ENCODE results near the gene RAB34. TPM values are rescaled to one million over a fixed set of nuclear protein-coding genes. Genes with fewer than 3 reads are reported as not detected.
A peak's percentile ranks its signal among the peaks of the same experiment; 100 is the strongest.

The RAB34 gene
- total RNA-seq, 1 donor, result 186 TPM

- Histone ChIP-seq H3K4me3 (ENCODE audit: insufficient read depth, low read length) (no peak overlapping the region), H3K27me3 (ENCODE audit: insufficient read depth, low read length) (no peaks in the 10 kb centered on the region), H3K4me2 (ENCODE audit: insufficient read depth, low read length) (no peak overlapping the region), H3K9me3 (ENCODE audit: low read depth, low read length) (no peaks in the 10 kb centered on the region), H4K20me1 (ENCODE audit: insufficient read depth, low read length) (peaks cover 51% of the 10 kb centered on the region), H3K27ac (ENCODE audit: low read depth, low read length) (peak overlapping the region; percentile 12), H3K79me2 (ENCODE audit: insufficient read depth, low read length) (peaks cover 63% of the 10 kb centered on the region), H3K4me1 (ENCODE audit: insufficient read depth, low read length) (peaks cover 18% of the 10 kb centered on the region), H2AFZ (ENCODE audit: low read length) (no peak overlapping the region), H3K36me3 (ENCODE audit: insufficient read depth, low read length) (peaks cover 54% of the 10 kb centered on the region)
- DNase-seq (ENCODE audit: insufficient read length, low spot score, missing footprints), result no peak
- no peak for TF ChIP-seq CTCF (IDR thresholded peaks at IDR 0.05; ENCODE audit: extremely low read depth, low read depth, low read length)
Measured at GRCh38 chr17:28748852-28749515, 31.3 kb upstream of the RAB34 start.

- peaks cover 51% of the 10 kb centered on the region for H4K20me1 ChIP-seq (ENCODE audit: insufficient read depth, low read length)
- peaks cover 54% of the 10 kb centered on the region for H3K36me3 ChIP-seq (ENCODE audit: insufficient read depth, low read length)
- H3K4me2 ChIP-seq (ENCODE audit: insufficient read depth, low read length), result no peak overlapping the region
- H3K27me3 ChIP-seq (ENCODE audit: insufficient read depth, low read length), result no peaks in the 10 kb centered on the region
- no peak overlapping the region for H3K27ac ChIP-seq (ENCODE audit: low read depth, low read length)
- DNase-seq (ENCODE audit: insufficient read length, low spot score, missing footprints), result peak; percentile 81
- H3K4me3 ChIP-seq (ENCODE audit: insufficient read depth, low read length), result no peak overlapping the region
- peaks cover 63% of the 10 kb centered on the region for H3K79me2 ChIP-seq (ENCODE audit: insufficient read depth, low read length)
- H3K4me1 ChIP-seq (ENCODE audit: insufficient read depth, low read length), result peaks cover 20% of the 10 kb centered on the region
- TF ChIP-seq CTCF (IDR thresholded peaks at IDR 0.05; ENCODE audit: extremely low read depth, low read depth, low read length), result no peak
- H3K9me3 ChIP-seq (ENCODE audit: low read depth, low read length), result no peaks in the 10 kb centered on the region
- no peak overlapping the region for H2AFZ ChIP-seq (ENCODE audit: low read length)
Measured at GRCh38 chr17:28747801-28748750, 30.4 kb upstream of the RAB34 start.

GRCh38 chr17:28747051-28747691, 29.5 kb upstream of the RAB34 start:
- Histone ChIP-seq H3K4me2 (ENCODE audit: insufficient read depth, low read length) (no peak overlapping the region), H3K4me3 (ENCODE audit: insufficient read depth, low read length) (no peak overlapping the region), H3K4me1 (ENCODE audit: insufficient read depth, low read length) (peaks cover 28% of the 10 kb centered on the region), H4K20me1 (ENCODE audit: insufficient read depth, low read length) (peaks cover 49% of the 10 kb centered on the region), H3K9me3 (ENCODE audit: low read depth, low read length) (no peaks in the 10 kb centered on the region), H3K36me3 (ENCODE audit: insufficient read depth, low read length) (peaks cover 51% of the 10 kb centered on the region), H2AFZ (ENCODE audit: low read length) (no peak overlapping the region), H3K27ac (ENCODE audit: low read depth, low read length) (no peak overlapping the region), H3K79me2 (ENCODE audit: insufficient read depth, low read length) (peaks cover 63% of the 10 kb centered on the region), H3K27me3 (ENCODE audit: insufficient read depth, low read length) (no peaks in the 10 kb centered on the region)
- no peak for DNase-seq (ENCODE audit: insufficient read length, low spot score, missing footprints)
- no peak for TF ChIP-seq CTCF (IDR thresholded peaks at IDR 0.05; ENCODE audit: extremely low read depth, low read depth, low read length)

Data from osteoblast (primary cell).